Measurements from ENCODE around the gene LENEP.
"Not testable (repeated sequence)": the region's sequence is repeated elsewhere in the genome, so short reads cannot be mapped to it uniquely, and the experiment has no call there.

Gene LENEP

DNA sequence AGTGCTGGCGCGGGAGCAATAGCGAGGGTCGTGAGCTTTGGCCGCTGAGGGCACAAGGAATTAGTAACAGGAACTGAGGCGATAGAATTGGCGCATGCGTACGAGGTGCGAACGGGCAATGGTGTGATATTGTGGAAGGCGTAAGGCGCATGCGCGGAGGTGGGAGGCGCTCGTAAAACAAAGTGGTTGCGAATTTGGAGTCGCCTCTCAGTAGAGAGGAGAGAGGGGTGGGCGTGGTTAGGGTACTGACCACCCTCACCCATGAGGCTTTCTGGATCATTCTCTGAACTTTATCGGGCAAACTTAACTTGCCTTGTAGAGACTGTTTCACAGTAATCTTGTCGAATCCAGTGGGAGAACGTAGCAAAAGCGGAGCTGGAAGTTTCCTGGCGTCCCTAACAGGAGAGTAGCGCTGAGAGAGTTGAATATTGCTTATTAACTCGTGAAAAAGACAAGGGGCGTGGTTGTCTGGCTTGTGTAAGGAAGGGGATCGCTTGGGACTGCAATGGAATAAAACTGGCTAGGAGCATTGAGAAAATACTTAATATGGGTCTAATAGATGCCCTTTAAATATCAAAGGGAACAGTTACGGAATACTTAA is 18.5 kb upstream of the LENEP start:
- DNase-seq (ENCODE audit: low read depth): peak; percentile 84

DNA sequence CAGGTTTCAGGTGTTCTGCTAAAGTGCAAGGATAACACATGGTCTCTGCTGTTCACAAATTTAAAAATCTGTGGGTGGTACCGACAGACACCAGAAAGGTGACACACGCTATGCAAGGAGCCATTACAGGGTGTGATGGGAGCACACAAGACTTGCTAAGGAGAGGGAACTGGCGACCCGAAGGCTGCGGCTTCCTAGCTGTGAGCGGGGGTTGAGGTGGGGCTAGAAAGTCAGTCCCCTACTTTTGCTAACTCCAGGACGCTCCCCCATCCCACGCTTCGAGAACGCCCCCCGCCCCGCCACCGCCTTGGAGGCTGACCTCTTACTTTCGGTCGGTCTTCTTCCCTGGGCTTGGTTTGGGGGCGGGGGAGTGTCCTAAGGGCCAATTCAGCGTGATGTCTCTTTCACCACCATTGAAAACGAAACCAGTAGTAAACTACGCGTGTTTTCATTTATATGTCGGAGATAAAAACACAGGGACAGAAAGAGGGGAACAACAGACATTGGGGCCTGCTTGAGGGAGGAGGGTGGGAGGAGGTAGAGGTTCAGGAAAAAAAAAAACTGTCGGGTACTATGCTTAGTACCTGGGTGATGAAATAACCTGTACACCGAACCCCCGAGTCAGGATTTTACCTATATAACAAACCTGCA is 17.9 kb upstream of the LENEP start:
- DNase-seq (ENCODE audit: low read depth): peak; percentile 52

DNA sequence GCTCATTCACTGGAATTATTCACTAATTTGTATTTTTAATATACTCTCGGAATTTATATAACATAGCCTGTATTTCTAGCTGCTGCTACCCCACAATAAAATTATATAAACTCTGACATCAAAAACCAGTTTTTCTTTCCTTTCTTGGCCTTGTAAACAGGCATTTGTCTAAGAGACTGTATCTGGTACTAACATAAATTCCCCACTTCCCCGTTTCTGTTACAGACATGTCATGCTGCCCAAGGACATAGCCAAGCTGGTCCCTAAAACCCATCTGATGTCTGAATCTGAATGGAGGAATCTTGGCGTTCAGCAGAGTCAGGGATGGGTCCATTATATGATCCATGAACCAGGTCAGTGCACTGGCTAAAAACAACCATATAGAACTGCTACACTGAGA is 15.6 kb upstream of the LENEP start:
- DNase-seq (ENCODE audit: low read depth): not testable (repeated sequence)

DNA sequence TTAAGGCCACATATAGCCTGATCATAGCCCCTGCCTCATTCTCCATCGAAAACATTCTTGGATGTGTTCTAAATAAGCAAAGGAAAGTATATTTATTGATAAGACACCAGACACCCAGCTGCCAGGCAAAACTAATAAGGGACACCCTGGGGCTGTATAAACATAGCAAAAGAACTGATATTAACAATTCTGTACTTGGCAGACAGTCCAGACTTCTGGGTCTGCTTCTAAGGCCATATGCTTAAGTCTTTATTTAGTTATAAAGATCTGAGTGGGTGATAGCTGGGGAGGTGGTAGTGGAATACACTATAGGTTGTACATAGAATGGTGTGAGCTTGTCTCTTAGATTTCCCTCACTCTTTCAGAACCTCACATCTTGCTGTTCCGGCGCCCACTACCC is 15.0 kb upstream of the LENEP start:
- no peak for DNase-seq (ENCODE audit: low read depth)

DNA sequence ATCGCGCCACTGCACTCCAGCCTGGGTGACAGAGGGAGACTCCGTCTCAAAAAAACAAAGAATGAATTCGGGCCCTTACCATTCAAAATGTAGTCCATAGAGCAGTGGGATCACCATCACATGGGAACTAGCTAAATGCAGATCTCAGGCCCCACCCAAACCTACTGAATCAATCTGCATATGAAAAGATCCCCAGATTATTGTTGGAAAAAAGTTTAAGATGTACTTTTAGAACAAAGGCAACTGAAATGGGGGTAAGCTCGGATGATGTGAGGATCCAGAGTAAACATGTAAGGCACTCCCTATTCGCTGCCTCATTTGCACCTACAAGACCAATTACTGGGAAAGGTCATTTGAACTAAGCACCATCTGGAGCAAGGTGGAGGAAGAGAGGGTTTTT is 11.0 kb upstream of the LENEP start:
- DNase-seq (ENCODE audit: low read depth): no peak

DNA sequence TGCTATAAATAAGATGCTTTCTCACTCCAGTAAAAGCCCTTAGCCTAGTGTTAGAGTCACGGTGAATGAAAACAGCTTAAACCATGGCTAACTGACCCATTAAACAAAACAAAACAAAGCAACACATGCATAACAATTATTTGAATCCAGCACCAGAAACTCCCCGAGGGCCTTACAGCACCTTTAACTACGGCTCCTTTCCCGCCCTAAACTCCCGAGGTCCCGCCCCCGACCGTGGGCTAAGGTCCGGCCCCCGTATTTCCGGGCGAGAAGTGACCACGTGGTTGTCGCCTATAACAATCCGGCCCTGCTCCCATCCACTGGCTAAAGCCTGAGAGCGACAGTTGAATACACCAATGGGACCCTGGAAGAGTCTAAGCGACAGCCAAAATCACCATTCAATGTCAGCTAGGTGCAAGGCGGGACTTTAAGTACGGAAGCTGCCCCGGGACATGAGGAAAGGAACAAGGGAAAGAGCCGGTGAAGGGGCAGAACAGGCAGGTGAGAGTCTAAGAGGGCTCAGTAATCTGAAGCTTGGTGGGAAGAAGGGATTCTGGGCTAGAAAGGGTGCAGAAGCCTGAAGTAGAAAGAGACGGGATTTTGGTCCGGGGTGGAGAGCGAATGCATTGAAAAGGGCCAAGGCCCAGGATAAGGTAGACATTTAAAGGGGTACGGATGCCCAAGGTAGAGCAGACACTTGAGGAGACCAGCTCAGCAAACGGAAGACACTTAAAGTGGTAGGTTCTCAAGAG is 10.3 kb upstream of the LENEP start, which contains the start of gene FLAD1:
Gene FLAD1 (plus strand): TSS at position 448 of the 752 bp plus-strand sequence. CDS start 351 bp downstream, outside the sequence.
- peak; percentile 100 for DNase-seq (ENCODE audit: low read depth)

DNA sequence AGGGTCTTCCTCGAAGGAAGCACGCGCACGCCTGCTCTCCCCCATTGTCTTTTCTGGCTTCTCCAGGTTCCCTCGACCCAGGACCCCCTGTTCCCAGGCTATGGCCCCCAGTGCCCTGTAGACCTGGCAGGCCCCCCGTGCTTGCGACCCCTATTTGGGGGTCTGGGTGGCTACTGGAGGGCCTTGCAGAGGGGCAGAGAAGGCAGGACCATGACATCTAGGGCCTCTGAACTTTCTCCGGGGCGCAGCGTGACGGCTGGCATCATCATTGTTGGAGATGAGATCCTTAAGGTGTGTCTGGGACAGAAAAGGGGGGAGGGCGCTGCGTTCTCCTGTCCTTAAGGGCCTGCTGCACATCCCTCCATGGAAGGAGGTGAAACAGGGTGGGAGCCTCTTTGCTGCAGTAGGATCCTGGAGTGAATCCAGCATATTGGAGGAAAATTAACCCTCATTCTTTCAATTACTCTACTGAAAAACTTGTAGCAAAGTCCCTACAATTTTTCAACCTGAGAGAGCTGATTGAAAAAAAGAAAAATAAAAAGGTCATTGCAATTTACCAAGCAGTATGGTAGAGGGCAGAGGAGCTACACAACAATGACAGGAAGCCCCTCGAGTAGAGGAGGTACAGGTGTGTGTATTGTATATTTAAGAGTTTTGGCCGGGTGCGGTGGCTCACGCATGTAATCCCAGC is 9.5 kb upstream of the LENEP start:
- no peak for DNase-seq (ENCODE audit: low read depth)

DNA sequence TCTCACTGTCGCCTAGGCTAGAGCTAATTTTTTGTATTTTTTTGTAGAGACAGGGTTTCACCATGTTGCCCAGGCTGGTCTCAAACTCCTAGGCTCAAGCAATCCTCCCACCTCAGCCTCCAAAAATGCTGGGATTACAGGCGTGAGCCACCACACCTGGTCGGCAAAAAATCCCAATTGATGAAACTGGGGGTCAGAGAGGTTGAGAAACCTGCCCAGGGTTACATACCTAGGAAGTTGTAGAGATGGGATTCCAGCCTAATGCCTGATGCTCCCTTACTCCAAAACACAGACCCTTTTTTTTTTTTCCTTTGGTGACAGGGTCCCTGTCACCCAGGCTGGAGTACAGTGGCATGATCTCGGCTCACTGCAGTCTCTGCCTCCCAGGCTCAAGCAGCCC is 6.7 kb upstream of the LENEP start:
- not testable (repeated sequence) for DNase-seq (ENCODE audit: low read depth)

DNA sequence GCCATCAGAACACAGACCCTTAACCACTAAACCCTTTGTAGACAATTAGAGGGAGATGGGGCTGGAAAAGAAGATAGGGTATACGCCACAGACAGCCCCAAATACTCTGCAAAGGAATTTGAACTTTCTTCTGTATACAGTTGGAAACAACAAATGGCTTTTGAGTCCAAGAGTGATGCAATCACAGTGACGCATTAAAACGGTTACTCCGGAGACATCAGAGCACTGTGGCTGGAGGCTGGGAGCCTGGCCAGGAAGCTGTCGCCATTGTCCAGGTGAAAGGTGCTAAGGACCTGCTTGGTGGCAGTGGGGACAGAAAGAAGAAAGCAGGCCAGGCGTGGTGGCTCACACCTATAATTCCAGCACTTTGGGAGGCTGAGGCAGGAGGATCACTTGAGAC is 6.1 kb upstream of the LENEP start:
- DNase-seq (ENCODE audit: low read depth): peak; percentile 31

DNA sequence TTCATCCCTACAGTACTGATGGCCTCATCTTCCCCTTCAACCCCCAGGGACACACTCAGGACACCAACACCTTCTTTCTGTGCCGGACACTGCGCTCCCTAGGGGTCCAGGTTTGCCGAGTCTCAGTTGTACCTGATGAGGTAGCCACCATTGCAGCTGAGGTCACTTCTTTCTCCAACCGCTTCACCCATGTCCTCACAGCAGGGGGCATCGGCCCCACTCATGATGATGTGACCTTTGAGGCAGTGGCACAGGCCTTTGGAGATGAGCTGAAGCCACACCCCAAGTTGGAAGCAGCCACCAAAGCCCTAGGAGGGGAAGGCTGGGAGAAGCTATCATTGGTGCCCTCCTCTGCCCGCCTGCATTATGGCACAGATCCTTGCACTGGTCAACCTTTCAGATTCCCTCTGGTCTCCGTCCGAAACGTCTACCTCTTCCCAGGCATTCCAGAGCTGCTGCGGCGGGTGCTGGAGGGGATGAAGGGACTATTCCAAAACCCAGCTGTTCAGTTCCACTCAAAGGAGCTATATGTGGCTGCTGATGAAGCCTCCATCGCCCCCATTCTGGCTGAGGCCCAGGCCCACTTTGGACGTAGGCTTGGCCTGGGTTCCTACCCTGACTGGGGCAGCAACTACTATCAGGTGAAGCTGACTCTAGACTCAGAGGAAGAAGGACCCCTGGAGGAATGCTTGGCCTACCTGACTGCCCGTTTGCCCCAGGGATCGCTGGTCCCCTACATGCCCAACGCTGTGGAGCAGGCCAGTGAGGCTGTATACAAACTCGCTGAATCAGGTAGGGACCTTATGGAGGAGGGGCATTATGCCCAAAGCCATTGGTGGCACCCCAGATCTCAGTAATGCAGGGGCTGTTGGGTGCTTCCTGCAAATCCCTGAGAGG is 5.1 kb upstream of the LENEP start:
- no peak for DNase-seq (ENCODE audit: low read depth)

DNA sequence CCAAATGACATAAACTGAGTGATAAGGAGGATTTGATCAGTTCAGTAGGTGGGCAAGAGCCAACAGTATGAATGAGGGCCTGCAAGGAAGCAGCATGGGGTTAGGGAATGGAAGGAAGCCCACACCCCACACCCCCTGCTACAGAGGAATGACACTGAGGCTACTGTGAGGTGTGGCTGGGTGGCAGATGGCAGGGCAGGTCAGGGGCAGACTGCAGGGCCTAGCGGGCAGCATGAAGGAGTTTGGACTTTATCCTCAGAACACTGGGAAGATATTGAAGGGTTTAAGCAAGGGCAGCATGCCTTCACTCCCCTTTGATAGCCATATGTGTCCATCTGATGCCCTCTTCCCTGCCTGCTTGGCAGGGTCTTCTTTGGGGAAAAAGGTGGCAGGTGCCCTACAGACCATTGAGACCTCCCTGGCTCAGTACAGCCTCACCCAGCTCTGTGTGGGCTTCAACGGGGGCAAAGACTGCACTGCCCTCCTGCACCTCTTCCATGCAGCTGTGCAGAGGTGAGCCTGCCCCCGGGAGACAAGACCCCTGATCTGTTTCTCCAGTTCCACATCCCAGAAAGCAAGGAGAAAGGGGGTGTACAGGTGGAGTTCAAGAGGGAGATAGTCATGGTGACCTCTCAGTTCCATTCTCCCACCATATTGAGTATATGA is 4.1 kb upstream of the LENEP start:
- no peak for DNase-seq (ENCODE audit: low read depth)

DNA sequence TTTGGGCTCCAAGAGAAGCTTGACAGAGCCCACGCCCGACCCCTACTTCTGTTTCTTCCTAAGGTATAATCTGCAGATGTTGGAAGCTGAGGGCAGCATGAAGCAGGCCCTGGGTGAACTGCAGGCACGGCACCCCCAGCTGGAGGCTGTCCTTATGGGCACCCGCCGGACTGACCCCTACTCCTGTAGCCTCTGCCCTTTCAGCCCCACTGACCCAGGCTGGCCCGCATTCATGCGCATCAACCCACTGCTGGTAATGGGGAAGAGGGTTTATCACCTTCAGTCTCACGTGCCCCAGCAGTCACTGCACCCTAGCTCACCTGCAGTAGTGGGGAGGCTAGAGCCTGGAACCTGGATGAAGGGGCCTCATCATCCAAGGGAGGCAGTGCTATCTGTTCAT is 3.1 kb upstream of the LENEP start:
- no peak for DNase-seq (ENCODE audit: low read depth)

DNA sequence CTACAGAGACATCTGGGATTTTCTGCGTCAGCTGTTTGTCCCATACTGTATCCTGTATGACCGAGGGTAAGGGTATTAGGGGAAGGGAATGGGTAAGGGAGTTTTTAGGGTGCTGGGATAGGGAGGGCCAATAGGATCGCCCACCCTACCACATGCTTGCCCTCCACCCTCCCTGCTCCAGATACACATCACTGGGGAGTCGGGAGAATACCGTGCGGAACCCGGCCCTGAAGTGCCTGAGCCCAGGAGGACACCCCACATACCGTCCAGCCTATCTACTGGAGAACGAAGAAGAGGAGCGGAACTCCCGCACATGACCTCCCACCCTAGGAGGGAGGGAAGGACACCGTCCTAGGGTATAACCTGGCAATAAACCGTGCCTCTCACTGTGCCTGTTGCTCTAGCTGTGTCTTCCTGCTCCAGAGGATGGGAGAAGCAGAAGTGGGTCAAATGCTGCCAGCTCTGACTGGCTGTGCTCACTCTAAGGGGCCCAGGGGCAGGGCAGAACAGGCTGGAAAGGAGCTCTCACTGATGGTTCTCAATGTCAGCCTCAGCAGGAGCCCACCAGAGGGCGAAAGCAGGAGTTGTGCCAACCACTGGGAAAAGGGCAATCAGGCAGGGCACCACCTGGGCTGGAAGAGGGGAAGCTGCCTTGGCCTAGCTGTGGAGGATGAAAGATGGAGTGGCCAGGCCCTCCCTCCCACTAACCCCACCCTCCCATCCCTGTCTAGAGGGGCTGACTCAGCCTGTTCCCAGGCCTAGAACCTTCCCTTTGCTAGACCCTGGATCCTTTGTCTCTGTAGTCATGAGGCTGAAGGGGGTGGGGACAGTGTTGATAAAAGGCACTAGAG is 440 bp upstream of the LENEP start:
- peak; percentile 87 for DNase-seq (ENCODE audit: low read depth)

DNA sequence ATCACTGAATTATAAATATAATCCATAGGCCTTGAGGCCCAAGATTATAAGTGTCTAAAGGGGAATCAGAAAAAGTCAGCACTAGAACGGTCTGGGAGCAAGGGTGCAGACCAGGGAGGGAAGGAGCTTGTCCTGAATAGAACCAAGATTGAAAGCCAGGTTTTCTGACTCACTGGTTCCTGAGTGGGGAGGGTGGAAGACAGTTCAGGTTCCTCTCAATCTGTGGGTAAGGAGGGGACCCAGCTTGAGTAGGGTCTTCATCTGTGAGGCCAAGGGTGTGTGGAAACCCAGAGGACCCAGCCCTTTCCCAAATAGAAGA is 842 bp downstream of the LENEP start:
- no peak for DNase-seq (ENCODE audit: low read depth)

DNA sequence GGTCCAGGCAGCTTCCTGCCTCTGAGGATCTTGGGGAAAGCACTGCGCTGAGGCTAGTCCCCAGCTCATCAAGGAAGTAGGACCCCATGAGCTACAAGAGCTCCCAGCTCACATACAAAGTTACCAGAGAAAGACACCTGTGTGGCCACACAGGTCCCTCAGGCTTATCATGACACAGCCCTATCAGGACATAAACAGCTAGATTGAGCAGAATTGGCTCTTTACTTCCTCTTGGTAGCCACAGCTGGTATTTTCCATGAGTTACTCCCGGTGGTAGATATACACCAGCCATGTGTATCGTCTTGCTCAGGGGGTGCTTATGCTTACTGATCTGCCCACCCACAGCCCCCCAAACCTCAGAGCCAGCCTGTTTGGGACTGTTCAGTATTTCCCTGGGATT is 1.2 kb downstream of the LENEP start:
- DNase-seq (ENCODE audit: low read depth): no peak

DNA sequence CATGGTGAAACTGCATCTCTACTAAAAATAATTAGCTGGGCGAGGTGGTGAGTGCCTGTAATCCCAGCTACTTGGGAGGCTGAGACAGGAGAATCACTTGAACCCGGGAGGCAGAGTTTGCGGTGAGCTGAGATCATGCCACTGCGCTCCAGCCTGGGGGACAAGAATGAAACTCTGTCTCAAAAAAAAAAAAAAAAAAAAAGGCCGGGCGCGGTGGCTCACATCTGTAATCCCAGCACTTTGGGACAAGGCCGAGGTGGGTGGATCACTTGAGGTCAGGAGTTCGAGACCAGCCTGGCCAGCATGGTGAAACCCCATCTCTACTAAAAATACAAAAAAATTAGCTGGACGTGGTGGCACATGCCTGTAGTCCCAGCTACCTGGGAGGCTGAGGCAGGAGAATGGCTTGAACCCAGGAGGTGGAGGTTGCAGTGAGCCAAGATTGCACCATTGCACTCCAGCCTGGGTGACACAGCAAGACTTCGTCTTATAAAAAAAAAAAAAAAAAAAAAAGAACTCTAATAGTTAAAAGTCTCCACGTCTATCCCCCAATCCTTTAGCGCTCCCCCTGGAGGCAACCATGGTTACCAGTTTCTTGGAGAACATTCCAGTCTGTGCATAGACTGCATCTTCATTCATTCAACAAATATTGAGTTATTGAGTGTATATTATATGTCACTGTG is 2.1 kb downstream of the LENEP start:
- DNase-seq (ENCODE audit: low read depth): peak; percentile 86

DNA sequence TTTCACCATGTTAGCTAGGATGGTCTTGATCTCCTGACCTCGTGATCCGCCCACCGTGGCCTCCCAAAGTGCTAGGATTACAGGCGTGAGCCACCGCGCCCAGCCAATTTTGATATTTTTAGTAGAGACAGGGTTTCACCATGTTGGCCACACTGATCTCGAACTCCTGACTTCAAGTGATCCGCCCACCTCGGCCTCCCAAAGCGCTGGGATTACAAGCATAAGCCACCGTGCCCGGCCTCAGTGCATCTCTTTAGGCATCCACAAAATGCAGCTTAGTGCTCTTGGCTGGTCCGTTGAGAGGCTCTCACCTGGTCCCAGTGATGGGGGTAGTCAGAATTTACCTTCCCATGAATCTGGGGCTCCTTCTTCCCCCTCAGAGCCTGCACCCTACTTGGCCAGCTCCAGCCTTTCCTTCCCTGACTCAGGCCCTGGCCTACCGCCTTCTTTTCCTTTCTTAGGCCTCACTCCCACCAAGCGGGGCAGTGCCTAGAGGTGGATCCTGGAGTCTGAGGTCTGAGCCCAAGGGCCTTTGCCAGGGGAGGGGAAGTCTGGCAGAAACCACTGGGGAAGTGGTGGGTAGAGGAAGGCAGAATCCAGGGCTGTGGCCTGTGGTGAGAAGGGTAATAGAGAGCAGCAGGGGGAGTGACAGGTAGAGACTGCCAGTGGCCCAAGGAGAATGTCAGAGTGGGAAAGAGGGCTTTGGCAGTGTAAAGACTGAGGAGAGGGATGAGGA is 3.7 kb downstream of the LENEP start:
- no peak for DNase-seq (ENCODE audit: low read depth)

DNA sequence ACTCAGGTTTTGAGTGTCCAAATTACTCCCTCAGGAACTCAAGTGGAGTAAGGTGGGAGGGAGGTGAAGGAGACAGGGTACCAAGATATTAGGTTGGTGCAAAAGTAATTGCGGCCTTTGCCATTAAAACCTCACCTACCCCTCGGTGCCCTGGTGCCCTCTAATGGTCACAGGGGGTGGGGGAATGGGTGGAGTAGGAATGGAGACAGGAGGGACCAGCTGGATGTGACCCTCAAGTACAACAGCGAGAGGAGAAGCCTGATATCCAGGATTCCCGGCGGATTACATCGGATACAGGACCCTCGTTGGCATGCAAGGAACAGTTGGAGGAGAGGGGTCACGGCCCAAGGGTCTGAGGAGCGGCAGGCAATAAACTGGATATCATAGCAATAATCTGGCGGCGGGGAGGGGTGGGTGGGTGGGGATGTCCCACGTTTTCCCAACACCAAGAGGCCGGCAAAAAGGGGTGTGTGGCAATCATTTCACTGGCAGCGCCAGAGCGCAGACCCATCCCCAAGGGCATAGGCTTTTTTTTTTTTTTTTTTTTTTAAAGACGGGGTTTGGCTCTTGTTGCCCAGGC is 4.9 kb downstream of the LENEP start:
- DNase-seq (ENCODE audit: low read depth): no peak

Data from amniotic epithelial cell (primary cell).